Bronchial epithelial cell (primary cell): ENCODE measurements around the gene DIAPH3. TPM values are rescaled to one million over a fixed set of nuclear protein-coding genes. Genes with fewer than 3 reads are reported as not detected.

ENCODE experiments used
- DNase-seq: peaks from one replicate; pipeline ENCODE4 v3.0.0-alpha.2; 2010; ENCODE audit warnings: low read depth
- FAIRE-seq: peaks from 2 replicates; lab custom pipeline; 2011; peaks lifted over from hg19 to GRCh38; lab: Jason Lieb, UNC
- H3K27me3 ChIP-seq: 2 replicates; pipeline ENCODE4 v1.5.1; 2011; ENCODE audit warnings: low read length; ENCODE audit not compliant: control insufficient read depth, insufficient read depth
- H3K36me3 ChIP-seq: 2 replicates; pipeline ENCODE4 v1.5.1; 2011; ENCODE audit warnings: low read length; ENCODE audit not compliant: control insufficient read depth, insufficient read depth
- H3K4me3 ChIP-seq: 2 replicates; pipeline ENCODE4 v1.5.1; 2011; ENCODE audit warnings: mild to moderate bottlenecking, low read depth, low read length, control low read depth
- CTCF ChIP-seq: IDR thresholded peaks from 2 replicates; pipeline ENCODE4 v1.5.1; 2011; ENCODE audit warnings: mild to moderate bottlenecking, moderate library complexity, low read length, control low read depth, inconsistent platforms; ENCODE audit not compliant: insufficient read depth, severe bottlenecking
- total RNA-seq: library from RNA; depleted of rRNA; stranded (reverse); fragments of >200 nt; gene quantifications from 2 replicates; pipeline ENCODE4 v1.2.1, GENCODE V29; 2014

DIAPH3 gene
- total RNA-seq, 1 donor from 2014 or later = 0.26 TPM

GRCh38 chr13:59659981-59660380 is 503.7 kb downstream of the DIAPH3 start:
- TF ChIP-seq CTCF = no peak
- no peak for FAIRE-seq
- DNase-seq = no peak

GRCh38 chr13:59658738-59659330 is 504.9 kb downstream of the DIAPH3 start:
- no peaks in the 10 kb centered on the region for H3K27me3 ChIP-seq
- H3K4me3 ChIP-seq = no peak overlapping the region
- TF ChIP-seq CTCF = no peak
- H3K36me3 ChIP-seq = no peaks in the 10 kb centered on the region
- FAIRE-seq (no peak), DNase-seq (no peak)

More at GRCh38 chr13:59659981-59660380, 503.7 kb downstream of the DIAPH3 start:
- H3K27me3 ChIP-seq = no peaks in the 10 kb centered on the region
- H3K36me3 ChIP-seq = no peaks in the 10 kb centered on the region
- no peak overlapping the region for H3K4me3 ChIP-seq

GRCh38 chr13:59658027-59658737 is 505.5 kb downstream of the DIAPH3 start:
- Histone ChIP-seq H3K36me3 (no peaks in the 10 kb centered on the region), H3K4me3 (no peak overlapping the region), H3K27me3 (no peaks in the 10 kb centered on the region)
- DNase-seq (no peak), FAIRE-seq (no peak)
- no peak for TF ChIP-seq CTCF

GRCh38 chr13:59653916-59654315 is 509.8 kb downstream of the DIAPH3 start:
- DNase-seq (no peak), FAIRE-seq (no peak)
- Histone ChIP-seq H3K36me3 (no peaks in the 10 kb centered on the region), H3K4me3 (no peak overlapping the region), H3K27me3 (no peaks in the 10 kb centered on the region)
- no peak for TF ChIP-seq CTCF

GRCh38 chr13:59651479-59651878 is 512.2 kb downstream of the DIAPH3 start:
- Histone ChIP-seq H3K36me3 (no peaks in the 10 kb centered on the region), H3K27me3 (no peaks in the 10 kb centered on the region), H3K4me3 (no peak overlapping the region)
- DNase-seq = no peak
- TF ChIP-seq CTCF = no peak
- FAIRE-seq = no peak
